ENCODE results near the gene IFIH1. TPM values are rescaled to one million over a fixed set of nuclear protein-coding genes. Genes with fewer than 3 reads are reported as not detected.

Gene IFIH1
- total RNA-seq, 1 donor from 2014 or later = 2.1 TPM

- H3K27ac Mint-ChIP-seq (ENCODE audit: unreplicated experiment) = no peak overlapping the region
These were observed 2.5 kb upstream of the IFIH1 start for GRCh38 chr2:162320864-162321517.

DNA sequence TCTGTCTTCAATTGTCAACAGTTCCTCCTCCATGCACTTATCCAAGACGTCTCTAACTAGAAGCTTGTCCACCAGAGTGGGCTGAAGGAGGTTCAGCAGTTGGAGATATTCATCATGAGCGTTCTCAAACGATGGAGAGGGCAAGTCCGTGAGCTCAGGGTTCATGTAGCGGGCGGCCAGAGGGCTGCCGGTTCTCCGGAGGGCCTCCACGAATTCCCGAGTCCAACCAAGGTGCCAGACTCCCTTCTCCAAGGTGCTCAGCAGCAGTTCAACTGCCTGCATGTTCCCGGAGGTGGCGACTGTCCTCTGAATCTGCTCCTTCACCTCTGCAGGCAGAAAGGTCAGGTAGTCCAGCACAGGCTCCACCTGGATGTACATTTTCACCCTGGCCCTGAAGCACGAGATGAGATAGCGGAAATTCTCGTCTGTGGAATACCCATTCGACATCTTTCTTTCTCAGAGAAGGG, 590 bp downstream of the IFIH1 start:
- H3K4me1 Mint-ChIP-seq (ENCODE audit: low read depth) = peaks cover 12% of the 10 kb centered on the region
- no peaks in the 10 kb centered on the region for H3K36me3 Mint-ChIP-seq (ENCODE audit: low read depth)
- H3K27me3 Mint-ChIP-seq (ENCODE audit: low read depth) = peaks cover 2% of the 10 kb centered on the region
- peak overlapping the region; percentile 80 for H3K4me3 Mint-ChIP-seq (ENCODE audit: unreplicated experiment)
- DNase-seq (ENCODE audit: low spot score) = no peak
- TF ChIP-seq, protein P1, sequence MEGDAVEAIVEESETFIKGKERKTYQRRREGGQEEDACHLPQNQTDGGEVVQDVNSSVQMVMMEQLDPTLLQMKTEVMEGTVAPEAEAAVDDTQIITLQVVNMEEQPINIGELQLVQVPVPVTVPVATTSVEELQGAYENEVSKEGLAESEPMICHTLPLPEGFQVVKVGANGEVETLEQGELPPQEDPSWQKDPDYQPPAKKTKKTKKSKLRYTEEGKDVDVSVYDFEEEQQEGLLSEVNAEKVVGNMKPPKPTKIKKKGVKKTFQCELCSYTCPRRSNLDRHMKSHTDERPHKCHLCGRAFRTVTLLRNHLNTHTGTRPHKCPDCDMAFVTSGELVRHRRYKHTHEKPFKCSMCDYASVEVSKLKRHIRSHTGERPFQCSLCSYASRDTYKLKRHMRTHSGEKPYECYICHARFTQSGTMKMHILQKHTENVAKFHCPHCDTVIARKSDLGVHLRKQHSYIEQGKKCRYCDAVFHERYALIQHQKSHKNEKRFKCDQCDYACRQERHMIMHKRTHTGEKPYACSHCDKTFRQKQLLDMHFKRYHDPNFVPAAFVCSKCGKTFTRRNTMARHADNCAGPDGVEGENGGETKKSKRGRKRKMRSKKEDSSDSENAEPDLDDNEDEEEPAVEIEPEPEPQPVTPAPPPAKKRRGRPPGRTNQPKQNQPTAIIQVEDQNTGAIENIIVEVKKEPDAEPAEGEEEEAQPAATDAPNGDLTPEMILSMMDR (IDR thresholded peaks at IDR 0.05) = no peak
- no peaks in the 10 kb centered on the region for H3K9me3 Mint-ChIP-seq (ENCODE audit: low read depth)
- H3K27ac Mint-ChIP-seq (ENCODE audit: unreplicated experiment) = peak overlapping the region; percentile 45

More at GRCh38 chr2:162320864-162321517, 2.5 kb upstream of the IFIH1 start:
- no peak for DNase-seq (ENCODE audit: low spot score)
- Mint-ChIP-seq H3K27me3 (ENCODE audit: low read depth) (peaks cover 2% of the 10 kb centered on the region), H3K4me1 (ENCODE audit: low read depth) (peaks cover 12% of the 10 kb centered on the region), H3K36me3 (ENCODE audit: low read depth) (no peaks in the 10 kb centered on the region), H3K9me3 (ENCODE audit: low read depth) (no peaks in the 10 kb centered on the region), H3K4me3 (ENCODE audit: unreplicated experiment) (no peak overlapping the region)
- TF ChIP-seq, protein P1 (IDR thresholded peaks at IDR 0.05) = no peak

- Mint-ChIP-seq H3K27me3 (ENCODE audit: low read depth) (peaks cover 3% of the 10 kb centered on the region), H3K4me3 (ENCODE audit: unreplicated experiment) (no peak overlapping the region), H3K4me1 (ENCODE audit: low read depth) (peaks cover 12% of the 10 kb centered on the region), H3K9me3 (ENCODE audit: low read depth) (no peaks in the 10 kb centered on the region), H3K27ac (ENCODE audit: unreplicated experiment) (no peak overlapping the region), H3K36me3 (ENCODE audit: low read depth) (no peaks in the 10 kb centered on the region)
- TF ChIP-seq, protein P1 (IDR thresholded peaks at IDR 0.05) = no peak
- DNase-seq (ENCODE audit: low spot score) = no peak
These were observed 1.3 kb downstream of the IFIH1 start for GRCh38 chr2:162317058-162317742.

- no peak overlapping the region for H3K4me3 Mint-ChIP-seq (ENCODE audit: unreplicated experiment)
- DNase-seq (ENCODE audit: low spot score) = no peak
These were observed 1.9 kb downstream of the IFIH1 start for GRCh38 chr2:162316590-162316989.

DNA sequence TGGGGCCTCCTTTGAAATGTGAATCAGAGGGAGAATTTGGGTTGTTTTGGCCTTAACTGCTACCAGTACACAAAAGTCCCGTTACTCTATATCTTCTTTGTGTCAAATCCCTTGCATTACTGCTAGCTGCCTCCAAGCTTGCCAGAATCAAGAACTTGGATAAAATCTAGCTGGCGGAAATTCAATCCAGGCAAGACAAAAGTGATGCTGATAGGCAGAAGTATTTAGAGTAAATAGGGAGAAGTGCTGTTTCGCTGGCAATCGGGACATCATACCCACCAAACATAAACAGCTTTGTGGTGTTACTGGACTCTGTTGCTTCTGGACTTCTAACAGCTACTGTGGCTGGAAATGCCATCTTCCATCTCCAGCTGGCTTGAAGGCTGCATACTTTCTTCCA, 2.5 kb downstream of the IFIH1 start:
- peaks cover 12% of the 10 kb centered on the region for H3K4me1 Mint-ChIP-seq (ENCODE audit: low read depth)
- H3K36me3 Mint-ChIP-seq (ENCODE audit: low read depth) = no peaks in the 10 kb centered on the region
- H3K27ac Mint-ChIP-seq (ENCODE audit: unreplicated experiment) = no peak overlapping the region
- peaks cover 8% of the 10 kb centered on the region for H3K27me3 Mint-ChIP-seq (ENCODE audit: low read depth)
- H3K4me3 Mint-ChIP-seq (ENCODE audit: unreplicated experiment) = no peak overlapping the region
- TF ChIP-seq, protein P1 (IDR thresholded peaks at IDR 0.05) = no peak
- no peak for DNase-seq (ENCODE audit: low spot score)
- no peaks in the 10 kb centered on the region for H3K9me3 Mint-ChIP-seq (ENCODE audit: low read depth)

More at GRCh38 chr2:162316590-162316989, 1.9 kb downstream of the IFIH1 start:
- TF ChIP-seq, protein P1 (IDR thresholded peaks at IDR 0.05) = no peak
- peaks cover 7% of the 10 kb centered on the region for H3K27me3 Mint-ChIP-seq (ENCODE audit: low read depth)
- H3K36me3 Mint-ChIP-seq (ENCODE audit: low read depth) = no peaks in the 10 kb centered on the region
- peaks cover 12% of the 10 kb centered on the region for H3K4me1 Mint-ChIP-seq (ENCODE audit: low read depth)
- H3K9me3 Mint-ChIP-seq (ENCODE audit: low read depth) = no peaks in the 10 kb centered on the region
- H3K27ac Mint-ChIP-seq (ENCODE audit: unreplicated experiment) = no peak overlapping the region

Data from chondrocyte (in vitro differentiated cells).